ENCODE results near the gene NISCH.

The NISCH gene

GRCh38 chr3:52469001-52469400 is 13.6 kb downstream of the NISCH start:
- H3K27me3 ChIP-seq, result no peaks in the 10 kb centered on the region
- H3K4me3 ChIP-seq, result no peak overlapping the region
- H3K27ac ChIP-seq, result no peak overlapping the region
- peaks cover 96% of the 10 kb centered on the region for H4K20me1 ChIP-seq
- TF ChIP-seq Cebpa-rat (IDR thresholded peaks at IDR 0.05), result no peak
- H3K4me2 ChIP-seq, result no peak overlapping the region
- H3K4me1 ChIP-seq, result peaks cover 26% of the 10 kb centered on the region
- peaks cover 95% of the 10 kb centered on the region for H3K36me3 ChIP-seq
- H3K9ac ChIP-seq, result peak overlapping the region; percentile 6; the same call in 1 of the 2 replicates
- H3K9me3 ChIP-seq, result no peaks in the 10 kb centered on the region

- no peak overlapping the region for H3K9ac ChIP-seq
- no peak overlapping the region for H3K4me2 ChIP-seq
- H3K27me3 ChIP-seq, result no peaks in the 10 kb centered on the region
- H3K36me3 ChIP-seq, result peaks cover 95% of the 10 kb centered on the region
- no peak for TF ChIP-seq Cebpa-rat (IDR thresholded peaks at IDR 0.05)
- H3K27ac ChIP-seq, result no peak overlapping the region
- peaks cover 26% of the 10 kb centered on the region for H3K4me1 ChIP-seq
- no peak overlapping the region for H3K4me3 ChIP-seq
- no peaks in the 10 kb centered on the region for H3K9me3 ChIP-seq
- peaks cover 78% of the 10 kb centered on the region for H4K20me1 ChIP-seq
Observed at GRCh38 chr3:52470920-52471319, 15.5 kb downstream of the NISCH start.

- TF ChIP-seq Cebpa-rat (IDR thresholded peaks at IDR 0.05), result no peak
- Histone ChIP-seq H3K4me3 (no peak overlapping the region), H3K36me3 (peaks cover 95% of the 10 kb centered on the region), H3K9ac (no peak overlapping the region), H3K9me3 (no peaks in the 10 kb centered on the region), H3K27ac (no peak overlapping the region), H3K4me2 (0 out of 2 replicates have a peak overlapping the region, but pooled peaks have one; percentile 69), H3K4me1 (peaks cover 26% of the 10 kb centered on the region), H3K27me3 (no peaks in the 10 kb centered on the region), H4K20me1 (peaks cover 72% of the 10 kb centered on the region)
Observed at GRCh38 chr3:52471371-52472238, 16.2 kb downstream of the NISCH start.

GRCh38 chr3:52472239-52473000 is 17.0 kb downstream of the NISCH start:
- no peaks in the 10 kb centered on the region for H3K9me3 ChIP-seq
- peaks cover 66% of the 10 kb centered on the region for H4K20me1 ChIP-seq
- no peak overlapping the region for H3K4me3 ChIP-seq
- no peak for TF ChIP-seq Cebpa-rat (IDR thresholded peaks at IDR 0.05)
- H3K36me3 ChIP-seq, result peaks cover 95% of the 10 kb centered on the region
- H3K4me2 ChIP-seq, result peak overlapping the region; percentile 69
- H3K9ac ChIP-seq, result peak overlapping the region; percentile 39; the same call in 1 of the 2 replicates
- H3K27me3 ChIP-seq, result no peaks in the 10 kb centered on the region
- H3K27ac ChIP-seq, result peak overlapping the region; percentile 74; the same call in 1 of the 2 replicates
- H3K4me1 ChIP-seq, result peaks cover 26% of the 10 kb centered on the region

- no peaks in the 10 kb centered on the region for H3K9me3 ChIP-seq
- no peak for TF ChIP-seq Cebpa-rat (IDR thresholded peaks at IDR 0.05)
- peak overlapping the region; percentile 74 for H3K27ac ChIP-seq
- peaks cover 26% of the 10 kb centered on the region for H3K4me1 ChIP-seq
- H3K4me2 ChIP-seq, result peak overlapping the region; percentile 69
- H3K36me3 ChIP-seq, result peaks cover 95% of the 10 kb centered on the region
- peaks cover 62% of the 10 kb centered on the region for H4K20me1 ChIP-seq
- peak overlapping the region; percentile 39; the same call in 1 of the 2 replicates for H3K9ac ChIP-seq
- H3K4me3 ChIP-seq, result no peak overlapping the region
- H3K27me3 ChIP-seq, result no peaks in the 10 kb centered on the region
Observed at GRCh38 chr3:52473026-52473425, 17.6 kb downstream of the NISCH start.

GRCh38 chr3:52477076-52477795 is 21.8 kb downstream of the NISCH start:
- Histone ChIP-seq H3K27me3 (no peaks in the 10 kb centered on the region), H3K4me2 (no peak overlapping the region), H3K9ac (no peak overlapping the region), H3K4me3 (no peak overlapping the region), H3K9me3 (no peaks in the 10 kb centered on the region), H4K20me1 (peaks cover 19% of the 10 kb centered on the region), H3K36me3 (peaks cover 99% of the 10 kb centered on the region), H3K27ac (no peak overlapping the region), H3K4me1 (peaks cover 18% of the 10 kb centered on the region)
- no peak for TF ChIP-seq Cebpa-rat (IDR thresholded peaks at IDR 0.05)

GRCh38 chr3:52477796-52478095 is 22.3 kb downstream of the NISCH start:
- no peak overlapping the region for H3K4me3 ChIP-seq
- peaks cover 99% of the 10 kb centered on the region for H3K36me3 ChIP-seq
- no peaks in the 10 kb centered on the region for H3K27me3 ChIP-seq

GRCh38 chr3:52479037-52479876 is 23.9 kb downstream of the NISCH start:
- Histone ChIP-seq H3K9ac (no peak overlapping the region), H3K36me3 (peaks cover 94% of the 10 kb centered on the region), H3K4me1 (peaks cover 15% of the 10 kb centered on the region), H4K20me1 (0 out of 2 replicates have a peak, but pooled peaks cover 11% of the 10 kb centered on the region), H3K27ac (no peak overlapping the region), H3K4me3 (no peak overlapping the region), H3K27me3 (no peaks in the 10 kb centered on the region), H3K9me3 (no peaks in the 10 kb centered on the region), H3K4me2 (no peak overlapping the region)
- no peak for TF ChIP-seq Cebpa-rat (IDR thresholded peaks at IDR 0.05)

More at GRCh38 chr3:52477796-52478095, 22.3 kb downstream of the NISCH start:
- H3K4me1 ChIP-seq, result peaks cover 14% of the 10 kb centered on the region
- peaks cover 15% of the 10 kb centered on the region for H4K20me1 ChIP-seq
- H3K9ac ChIP-seq, result no peak overlapping the region
- no peaks in the 10 kb centered on the region for H3K9me3 ChIP-seq
- H3K4me2 ChIP-seq, result no peak overlapping the region
- no peak for TF ChIP-seq Cebpa-rat (IDR thresholded peaks at IDR 0.05)
- H3K27ac ChIP-seq, result no peak overlapping the region

Data from BLaER1 (cell line).